GM23338 (cell line): ENCODE results near the gene SLFN12L.

Experiments
- CREB1 ChIP-seq: fragments of 250-450 bp; sonication (Bioruptor Pico); IDR thresholded peaks from 2 replicates; pipeline ENCODE4 v1.5.0; 2020; ENCODE audit warnings: low read depth, mild to moderate bottlenecking, moderate library complexity
- CTCF ChIP-seq, 2 experiments: fragments of 200-600 bp in 1 of 2; sonication (generic) in 1 of 2; conservative IDR thresholded peaks; 2 replicates each; pipeline versions ENCODE4 v1.5.1 to v1.6.1; 2016 to 2017; ENCODE audit warnings: antibody characterized with exemption in 2 of 2, low read depth in 2 of 2, mild to moderate bottlenecking in 2 of 2, moderate library complexity in 1 of 2

DNA sequence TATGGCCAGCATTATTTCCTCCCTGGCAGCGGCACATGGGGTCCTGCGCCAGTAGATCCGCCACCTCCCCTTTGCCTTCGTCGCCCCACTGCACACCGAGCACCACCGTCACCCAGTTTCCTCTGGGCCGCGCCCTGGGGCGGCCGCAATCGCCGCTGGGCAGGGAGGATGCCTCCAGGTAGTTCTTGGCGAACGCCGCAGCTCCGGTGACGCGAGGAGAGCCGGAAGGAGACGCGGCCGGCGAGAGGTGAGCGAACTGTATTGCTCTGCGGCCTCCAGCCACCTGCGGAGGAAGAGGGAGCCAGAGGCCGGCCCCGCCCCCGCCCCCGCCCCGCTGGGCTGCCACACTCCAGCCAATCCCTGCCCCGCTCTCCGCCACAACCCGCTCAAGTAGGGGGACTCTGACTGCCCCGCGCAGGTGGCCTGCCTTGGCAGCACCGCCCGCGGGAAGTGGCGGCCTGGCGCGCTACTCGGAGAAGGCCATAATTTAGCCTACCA, 77.1 kb downstream of the SLFN12L start:
- TF ChIP-seq CREB1 (CRISPR knock-in tag) (0 out of 2 replicates have a peak, but pooled peaks have one; percentile 25), CTCF (conservative IDR thresholded peaks at IDR 0.05; ENCODE audit: low read depth in 2 of 2) (no peak)
